Measurements from ENCODE around the gene POM121. TPM values are rescaled to one million over a fixed set of nuclear protein-coding genes. Genes with fewer than 3 reads are reported as not detected.
A peak's percentile ranks its signal among the peaks of the same experiment; 100 is the strongest.
"Not testable (repeated sequence)": the region's sequence is repeated elsewhere in the genome, so short reads cannot be mapped to it uniquely, and the experiment has no call there.

Gene POM121
- total and polyA plus RNA-seq, 4 donors, result 6.1 to 13.8 (median 9.6) TPM

- H3K27me3 ChIP-seq (ENCODE audit: control insufficient read depth in 4 of 4, insufficient read depth in 4 of 4, low read length in 3 of 4), result no peaks in the 10 kb centered on the region
- H3K4me3 ChIP-seq (ENCODE audit: low read depth in 1 of 3, low read length in 3 of 3), result peak overlapping the region; percentile 58 to 98 (median 96)
- H3K9ac ChIP-seq (ENCODE audit: low read depth in 1 of 2, low read length in 2 of 2), result peak overlapping the region; percentile 40 to 100
- no peak for DNase-seq (ENCODE audit: low spot score)
- TF ChIP-seq YY1 (IDR thresholded peaks at IDR 0.05) (no peak), RXRA (IDR thresholded peaks at IDR 0.05) (no peak), ZBTB33 (IDR thresholded peaks at IDR 0.05) (no peak), TAF1 (conservative IDR thresholded peaks at IDR 0.05) (no peak), HNF4G (IDR thresholded peaks at IDR 0.05) (no peak), MAX (IDR thresholded peaks at IDR 0.05) (no peak)
- peaks cover 9 to 32% (median 28%) of the 10 kb centered on the region in 4 donors for H3K36me3 ChIP-seq (ENCODE audit: control insufficient read depth in 4 of 4, insufficient read depth in 3 of 4, low read depth in 1 of 4, low read length in 3 of 4)
- H3K27ac ChIP-seq (ENCODE audit: low read depth in 1 of 2, low read length in 2 of 2), result peak overlapping the region; percentile 74 to 91
- H3K4me1 ChIP-seq (ENCODE audit: control insufficient read depth in 4 of 4, insufficient read depth in 4 of 4, low read length in 3 of 4), result peaks cover 5 to 19% (median 16%) of the 10 kb centered on the region in 4 donors
- 1% methylated on average over 35 of the region's 35 CpGs for WGBS
- H3K9me3 ChIP-seq (ENCODE audit: control insufficient read depth in 4 of 4, low read length in 3 of 4), result no peaks in the 10 kb centered on the region
Observed at GRCh38 chr7:72925546-72926120, 738 bp downstream of the POM121 start.

- 97% methylated on average over 6 of the region's 6 CpGs for WGBS
- not testable (repeated sequence) for DNase-seq (ENCODE audit: low spot score); H3K4me3 ChIP-seq (ENCODE audit: low read depth in 1 of 3, low read length in 3 of 3); H3K27me3 ChIP-seq (ENCODE audit: control insufficient read depth in 4 of 4, insufficient read depth in 4 of 4, low read length in 3 of 4); H3K9me3 ChIP-seq (ENCODE audit: control insufficient read depth in 4 of 4, low read length in 3 of 4); H3K27ac ChIP-seq (ENCODE audit: low read depth in 1 of 2, low read length in 2 of 2); H3K9ac ChIP-seq (ENCODE audit: low read depth in 1 of 2, low read length in 2 of 2)
- Histone ChIP-seq H3K4me1 (ENCODE audit: control insufficient read depth in 4 of 4, insufficient read depth in 4 of 4, low read length in 3 of 4) (peaks cover 5 to 19% (median 16%) of the 10 kb centered on the region in 4 donors), H3K36me3 (ENCODE audit: control insufficient read depth in 4 of 4, insufficient read depth in 3 of 4, low read depth in 1 of 4, low read length in 3 of 4) (peaks cover 11 to 43% (median 28%) of the 10 kb centered on the region in 4 donors)
Observed at GRCh38 chr7:72927791-72928190, 2.9 kb downstream of the POM121 start.

- Histone ChIP-seq H3K4me1 (ENCODE audit: control insufficient read depth in 4 of 4, insufficient read depth in 4 of 4, low read length in 3 of 4) (peaks cover 5 to 19% (median 16%) of the 10 kb centered on the region in 4 donors), H3K36me3 (ENCODE audit: control insufficient read depth in 4 of 4, insufficient read depth in 3 of 4, low read depth in 1 of 4, low read length in 3 of 4) (peaks cover 11 to 43% (median 28%) of the 10 kb centered on the region in 4 donors)
- not testable (repeated sequence) for H3K27ac ChIP-seq (ENCODE audit: low read depth in 1 of 2, low read length in 2 of 2); H3K9me3 ChIP-seq (ENCODE audit: control insufficient read depth in 4 of 4, low read length in 3 of 4); H3K9ac ChIP-seq (ENCODE audit: low read depth in 1 of 2, low read length in 2 of 2); DNase-seq (ENCODE audit: low spot score); H3K27me3 ChIP-seq (ENCODE audit: control insufficient read depth in 4 of 4, insufficient read depth in 4 of 4, low read length in 3 of 4); H3K4me3 ChIP-seq (ENCODE audit: low read depth in 1 of 3, low read length in 3 of 3)
- 91% methylated on average over 6 of the region's 6 CpGs for WGBS
Observed at GRCh38 chr7:72928216-72928615, 3.3 kb downstream of the POM121 start.

- H3K36me3 ChIP-seq (ENCODE audit: control insufficient read depth in 4 of 4, insufficient read depth in 3 of 4, low read depth in 1 of 4, low read length in 3 of 4), result peaks cover 5 to 14% (median 10%) of the 10 kb centered on the region in 4 donors
- H3K4me1 ChIP-seq (ENCODE audit: control insufficient read depth in 4 of 4, insufficient read depth in 4 of 4, low read length in 3 of 4); H3K27ac ChIP-seq (ENCODE audit: low read depth in 1 of 2, low read length in 2 of 2); H3K27me3 ChIP-seq (ENCODE audit: control insufficient read depth in 4 of 4, insufficient read depth in 4 of 4, low read length in 3 of 4); H3K9ac ChIP-seq (ENCODE audit: low read depth in 1 of 2, low read length in 2 of 2); H3K9me3 ChIP-seq (ENCODE audit: control insufficient read depth in 4 of 4, low read length in 3 of 4); H3K4me3 ChIP-seq (ENCODE audit: low read depth in 1 of 3, low read length in 3 of 3); DNase-seq (ENCODE audit: low spot score): not testable (repeated sequence)
- 90% methylated on average over 6 of the region's 20 CpGs for WGBS
Observed at GRCh38 chr7:72942022-72942705, 17.3 kb downstream of the POM121 start.

GRCh38 chr7:72942956-72943355, 18.1 kb downstream of the POM121 start:
- H3K36me3 ChIP-seq (ENCODE audit: control insufficient read depth in 4 of 4, insufficient read depth in 3 of 4, low read depth in 1 of 4, low read length in 3 of 4), result peaks cover 5 to 14% (median 9%) of the 10 kb centered on the region in 4 donors
- not testable (repeated sequence) for H3K27me3 ChIP-seq (ENCODE audit: control insufficient read depth in 4 of 4, insufficient read depth in 4 of 4, low read length in 3 of 4); DNase-seq (ENCODE audit: low spot score); H3K27ac ChIP-seq (ENCODE audit: low read depth in 1 of 2, low read length in 2 of 2); H3K4me3 ChIP-seq (ENCODE audit: low read depth in 1 of 3, low read length in 3 of 3); H3K9me3 ChIP-seq (ENCODE audit: control insufficient read depth in 4 of 4, low read length in 3 of 4); H3K4me1 ChIP-seq (ENCODE audit: control insufficient read depth in 4 of 4, insufficient read depth in 4 of 4, low read length in 3 of 4); H3K9ac ChIP-seq (ENCODE audit: low read depth in 1 of 2, low read length in 2 of 2)
- WGBS, result 98% methylated on average over 25 of the region's 25 CpGs

- H3K27ac ChIP-seq (ENCODE audit: low read depth in 1 of 2, low read length in 2 of 2); H3K27me3 ChIP-seq (ENCODE audit: control insufficient read depth in 4 of 4, insufficient read depth in 4 of 4, low read length in 3 of 4); H3K4me3 ChIP-seq (ENCODE audit: low read depth in 1 of 3, low read length in 3 of 3); H3K36me3 ChIP-seq (ENCODE audit: control insufficient read depth in 4 of 4, insufficient read depth in 3 of 4, low read depth in 1 of 4, low read length in 3 of 4); H3K9me3 ChIP-seq (ENCODE audit: control insufficient read depth in 4 of 4, low read length in 3 of 4); H3K9ac ChIP-seq (ENCODE audit: low read depth in 1 of 2, low read length in 2 of 2); DNase-seq (ENCODE audit: low spot score): not testable (repeated sequence)
- 76% methylated on average over 9 of the region's 15 CpGs for WGBS
- peaks cover 3 to 17% (median 7%) of the 10 kb centered on the region in 4 donors for H3K4me1 ChIP-seq (ENCODE audit: control insufficient read depth in 4 of 4, insufficient read depth in 4 of 4, low read length in 3 of 4)
Observed at GRCh38 chr7:72944937-72945336, 20.0 kb downstream of the POM121 start.

GRCh38 chr7:72945597-72945996, 20.7 kb downstream of the POM121 start:
- not testable (repeated sequence) for H3K9ac ChIP-seq (ENCODE audit: low read depth in 1 of 2, low read length in 2 of 2); H3K9me3 ChIP-seq (ENCODE audit: control insufficient read depth in 4 of 4, low read length in 3 of 4); H3K27ac ChIP-seq (ENCODE audit: low read depth in 1 of 2, low read length in 2 of 2); H3K4me3 ChIP-seq (ENCODE audit: low read depth in 1 of 3, low read length in 3 of 3); H3K36me3 ChIP-seq (ENCODE audit: control insufficient read depth in 4 of 4, insufficient read depth in 3 of 4, low read depth in 1 of 4, low read length in 3 of 4); H3K27me3 ChIP-seq (ENCODE audit: control insufficient read depth in 4 of 4, insufficient read depth in 4 of 4, low read length in 3 of 4)
- peaks cover 3 to 17% (median 7%) of the 10 kb centered on the region in 4 donors for H3K4me1 ChIP-seq (ENCODE audit: control insufficient read depth in 4 of 4, insufficient read depth in 4 of 4, low read length in 3 of 4)
- peak; percentile 17 for DNase-seq (ENCODE audit: low spot score)
- WGBS, result 96% methylated on average over 8 of the region's 9 CpGs

Measured in liver (tissue), 9 donors.